HFF-Myc (cell line): ENCODE measurements around the gene BPTF.
"Not testable (repeated sequence)": the region's sequence is repeated elsewhere in the genome, so short reads cannot be mapped to it uniquely, and the experiment has no call there.

Experiments
- DNase-seq: peaks from one replicate; pipeline ENCODE4 v3.0.0-alpha.2; 2011; ENCODE audit warnings: low read depth; ENCODE audit errors: extremely low read depth
- H3K4me3 ChIP-seq: replicated peaks from 2 replicates; pipeline ENCODE4 v1.5.1; 2011; ENCODE audit warnings: low read depth, mild to moderate bottlenecking, control low read depth, low read length
- CTCF ChIP-seq: IDR thresholded peaks from 2 replicates; pipeline ENCODE4 v1.5.1; 2012; ENCODE audit warnings: mild to moderate bottlenecking, low read depth, low read length, control low read depth; ENCODE audit errors: missing control alignments

BPTF gene

GRCh38 chr17:67821871-67822367 lies 3.4 kb upstream of the BPTF start:
- no peak for DNase-seq
- H3K4me3 ChIP-seq, result no peak overlapping the region
- TF ChIP-seq CTCF, result no peak

- DNase-seq, result not testable (repeated sequence)
- H3K4me3 ChIP-seq, result peak overlapping the region; percentile 61
Measured at GRCh38 chr17:67825627-67826601, 611 bp downstream of the BPTF start.

- TF ChIP-seq CTCF, result no peak
- DNase-seq, result no peak
- H3K4me3 ChIP-seq, result no peak overlapping the region
Measured at GRCh38 chr17:67829331-67829730, 4.0 kb downstream of the BPTF start.

GRCh38 chr17:67830440-67830839 lies 5.1 kb downstream of the BPTF start:
- H3K4me3 ChIP-seq, result no peak overlapping the region
- DNase-seq, result no peak
- TF ChIP-seq CTCF, result no peak

- no peak for TF ChIP-seq CTCF
- no peak for DNase-seq
- no peak overlapping the region for H3K4me3 ChIP-seq
Measured at GRCh38 chr17:67831268-67831667, 6.0 kb downstream of the BPTF start.

- no peak overlapping the region for H3K4me3 ChIP-seq
- TF ChIP-seq CTCF, result no peak
- no peak for DNase-seq
Measured at GRCh38 chr17:67833134-67833533, 7.8 kb downstream of the BPTF start.

- TF ChIP-seq CTCF, result peak; percentile 6
- no peak overlapping the region for H3K4me3 ChIP-seq
- no peak for DNase-seq
Measured at GRCh38 chr17:67833946-67834631, 8.8 kb downstream of the BPTF start.
